CD4-positive, alpha-beta T cell treated with Interleukin-15 for 1 hour (primary cell): ENCODE data around the gene PKD1.
"Not testable (repeated sequence)": the region's sequence is repeated elsewhere in the genome, so short reads cannot be mapped to it uniquely, and the experiment has no call there.

Source experiments
- DNase-seq: peaks from one replicate; pipeline ENCODE4 v3.0.0-alpha.2; 2020

Gene PKD1

DNA sequence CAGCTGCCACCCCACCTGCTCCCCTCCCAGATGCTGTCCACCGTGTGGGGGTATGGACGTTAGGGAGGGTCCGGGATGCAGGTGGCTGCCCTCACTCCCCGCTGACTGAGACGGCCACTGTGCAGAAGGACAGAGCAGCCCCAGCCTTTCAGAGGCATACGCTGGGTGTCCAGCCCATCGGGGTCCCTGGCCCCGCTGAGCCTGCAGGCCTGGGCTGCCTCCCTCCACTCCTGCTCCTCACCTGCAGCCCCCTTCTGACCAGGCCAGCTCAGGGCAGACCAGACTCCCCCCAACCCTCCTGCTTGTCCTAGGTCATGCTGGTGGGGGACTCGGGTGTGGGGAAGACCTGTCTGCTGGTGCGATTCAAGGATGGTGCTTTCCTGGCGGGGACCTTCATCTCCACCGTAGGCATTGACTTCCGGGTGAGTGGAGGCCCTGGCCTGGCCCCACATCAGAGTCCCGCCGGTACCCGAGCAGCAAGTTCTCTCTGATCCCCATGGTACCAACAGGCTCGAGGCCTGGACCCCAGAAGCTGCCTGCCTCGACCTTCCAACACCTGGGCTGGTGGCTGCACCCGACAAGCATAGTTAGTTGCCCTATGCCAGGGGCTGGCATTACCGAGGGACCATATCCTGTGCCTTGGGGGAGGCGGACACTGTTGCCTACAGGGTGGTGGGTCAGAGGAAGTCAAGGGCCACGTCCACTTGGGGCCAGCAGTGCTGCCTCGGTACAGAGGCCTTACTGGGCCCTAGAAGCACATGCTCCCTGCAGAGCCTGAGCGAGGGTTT is 14.1 kb upstream of the PKD1 start:
- no peak for DNase-seq

- no peak for DNase-seq
Observed at GRCh38 chr16:2148714-2149629, 13.3 kb upstream of the PKD1 start.

- peak; percentile 42 for DNase-seq
Observed at GRCh38 chr16:2147981-2148671, 12.4 kb upstream of the PKD1 start, which contains the start of gene RAB26. RAB26 (plus strand) TSS chr16:2148625; CDS start chr16:2148784, 159 bp downstream.

DNA sequence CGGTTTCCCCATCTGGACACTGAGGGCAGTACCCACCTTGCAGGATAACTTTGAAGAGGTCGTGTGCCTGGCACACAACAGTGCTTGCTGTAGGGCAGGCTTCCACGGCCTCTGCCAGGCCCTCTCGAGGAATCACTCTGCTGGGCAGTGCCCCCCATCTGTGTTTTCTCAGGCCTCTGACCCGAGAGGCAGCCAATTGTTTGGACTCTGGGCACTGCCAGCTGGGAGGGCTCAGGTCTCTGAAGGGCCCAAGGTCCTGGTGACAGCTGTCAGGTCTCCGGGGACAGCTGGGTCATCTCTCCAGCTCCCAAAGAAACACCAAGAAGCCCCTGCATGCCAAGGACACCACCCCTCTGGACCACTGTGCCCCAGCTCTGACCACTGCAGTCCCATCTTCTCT is 11.7 kb upstream of the PKD1 start:
- DNase-seq = no peak

DNA sequence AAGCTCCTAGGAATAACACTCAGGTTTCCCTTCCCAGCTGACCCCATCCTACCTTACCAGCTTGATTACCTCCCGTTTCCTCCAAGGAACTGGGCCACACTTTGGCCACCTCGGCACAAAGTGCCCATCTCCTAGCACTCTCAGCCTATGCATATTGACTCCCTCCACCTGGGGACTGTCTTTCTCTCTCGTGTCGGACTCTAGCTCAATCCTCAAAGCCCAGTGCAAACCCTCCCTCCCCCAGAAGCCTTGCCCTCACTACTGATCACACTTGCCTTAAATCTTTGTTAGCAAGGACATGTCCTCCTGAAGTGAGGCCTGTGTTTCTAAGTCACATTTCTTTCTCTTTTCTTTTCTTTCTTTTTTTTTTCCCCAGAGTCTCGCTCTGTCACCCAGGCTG is 10.1 kb upstream of the PKD1 start:
- DNase-seq = no peak

DNA sequence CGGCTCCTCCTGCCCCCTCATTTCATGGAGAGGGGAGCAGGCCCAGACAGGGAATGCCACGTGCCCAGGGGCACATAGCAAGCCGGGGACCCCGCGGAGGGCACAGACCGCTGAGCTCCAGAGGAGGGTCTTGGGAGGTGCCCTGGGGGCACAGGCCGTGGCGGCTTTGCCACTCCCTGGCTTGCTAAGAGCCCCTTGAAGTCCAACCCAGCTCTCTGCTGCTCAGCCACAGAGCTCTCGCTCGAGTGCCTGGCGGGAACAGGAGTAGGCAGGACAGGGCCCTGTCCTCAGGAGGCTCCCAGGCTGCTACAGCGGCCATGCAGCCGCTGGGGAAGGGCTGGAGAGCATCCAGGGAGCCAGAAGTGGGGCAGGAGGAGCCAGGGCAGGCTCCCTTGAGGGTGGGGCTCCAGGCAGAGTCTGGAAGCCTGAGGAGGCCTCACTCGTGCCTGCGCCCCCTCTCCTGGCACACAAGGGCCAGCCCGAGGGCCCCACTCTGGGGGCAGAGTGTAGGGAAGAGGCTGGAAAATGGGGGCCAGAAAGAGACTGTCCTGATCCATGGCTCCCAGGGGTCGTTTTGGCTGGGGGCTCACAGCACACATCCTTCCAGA is 8.3 kb upstream of the PKD1 start:
- DNase-seq = no peak

DNA sequence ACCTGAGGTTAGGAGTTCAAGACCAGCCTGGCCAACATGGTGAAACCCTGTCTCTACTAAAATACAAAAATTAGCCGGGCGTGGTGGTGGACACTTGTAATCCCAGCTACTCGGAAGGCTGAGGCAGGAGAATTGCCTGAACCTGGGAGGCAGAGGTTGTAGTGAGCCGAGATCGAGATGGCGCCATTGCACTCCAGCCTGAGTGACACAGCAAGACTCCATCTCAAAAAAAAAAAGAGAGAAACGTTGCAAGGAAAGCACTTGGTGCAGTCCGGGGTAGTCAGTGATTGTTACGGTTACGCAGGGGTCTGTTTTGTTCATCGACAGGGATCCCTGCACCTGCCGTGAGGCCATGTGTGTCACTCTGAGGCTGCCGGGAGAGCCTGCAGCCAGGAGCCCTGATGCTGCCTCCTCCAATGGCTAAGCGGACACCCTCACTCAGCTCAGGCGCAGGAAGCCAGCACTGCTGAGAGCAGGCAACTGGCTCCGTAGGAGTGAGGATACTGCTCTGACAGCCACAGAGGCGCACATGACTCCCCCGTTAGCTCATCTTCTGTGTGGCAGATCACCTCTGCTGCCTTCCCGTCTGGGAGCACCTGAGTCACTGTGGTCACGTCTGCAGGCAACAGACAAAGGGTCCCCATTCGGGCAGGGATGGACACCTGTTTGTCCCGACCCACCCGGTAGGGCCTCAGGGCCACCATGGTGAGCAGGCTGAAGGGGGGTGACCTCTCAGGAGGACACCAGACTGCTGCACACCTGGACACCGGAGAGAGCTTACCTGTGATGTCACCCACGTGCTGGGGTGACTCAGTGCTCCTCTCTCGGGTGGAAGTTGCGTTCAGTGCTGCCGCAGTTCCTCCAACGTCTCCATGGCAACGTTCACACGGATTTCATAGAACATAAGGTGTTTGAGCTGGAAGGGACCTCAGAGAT is 7.5 kb upstream of the PKD1 start:
- DNase-seq = no peak

GRCh38 chr16:2135071-2135470 is 627 bp downstream of the PKD1 start:
- not testable (repeated sequence) for DNase-seq

- not testable (repeated sequence) for DNase-seq
Observed at GRCh38 chr16:2133797-2134196, 1.9 kb downstream of the PKD1 start.

GRCh38 chr16:2129890-2130447 is 5.7 kb downstream of the PKD1 start:
- not testable (repeated sequence) for DNase-seq

GRCh38 chr16:2129251-2129650 is 6.4 kb downstream of the PKD1 start:
- DNase-seq = not testable (repeated sequence)

GRCh38 chr16:2127630-2128280 is 7.9 kb downstream of the PKD1 start:
- peak; percentile 53 for DNase-seq

DNA sequence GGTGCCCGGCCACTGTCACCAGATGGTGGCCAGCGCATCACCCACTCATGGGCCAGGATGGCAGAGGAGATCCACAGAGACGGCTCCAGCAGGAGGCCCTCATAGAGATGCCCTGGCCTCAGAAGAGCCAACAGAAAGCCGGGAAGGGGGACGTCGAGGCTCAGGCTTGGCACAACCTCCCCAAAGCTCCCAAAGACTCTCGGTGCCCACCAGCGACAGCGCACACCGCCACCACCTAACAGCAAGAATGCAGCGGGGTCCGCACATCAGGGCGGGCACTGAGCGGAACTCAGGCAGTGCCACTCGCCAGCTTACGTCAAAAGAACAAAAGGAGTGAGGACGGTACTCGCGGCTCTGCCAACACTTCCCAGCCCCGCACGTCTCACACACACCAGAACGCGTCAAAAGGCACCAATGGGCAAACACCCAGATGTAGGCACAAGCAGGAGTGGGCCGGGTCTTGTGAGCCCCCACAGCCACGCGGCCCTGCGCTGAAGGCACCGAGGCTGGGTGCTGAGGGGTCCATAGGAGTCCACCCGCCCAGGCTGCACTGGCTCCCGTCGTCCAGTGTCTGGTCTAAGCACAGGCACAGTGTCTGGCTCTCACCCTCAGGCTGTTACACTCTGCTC is 8.7 kb downstream of the PKD1 start:
- DNase-seq = not testable (repeated sequence)

DNA sequence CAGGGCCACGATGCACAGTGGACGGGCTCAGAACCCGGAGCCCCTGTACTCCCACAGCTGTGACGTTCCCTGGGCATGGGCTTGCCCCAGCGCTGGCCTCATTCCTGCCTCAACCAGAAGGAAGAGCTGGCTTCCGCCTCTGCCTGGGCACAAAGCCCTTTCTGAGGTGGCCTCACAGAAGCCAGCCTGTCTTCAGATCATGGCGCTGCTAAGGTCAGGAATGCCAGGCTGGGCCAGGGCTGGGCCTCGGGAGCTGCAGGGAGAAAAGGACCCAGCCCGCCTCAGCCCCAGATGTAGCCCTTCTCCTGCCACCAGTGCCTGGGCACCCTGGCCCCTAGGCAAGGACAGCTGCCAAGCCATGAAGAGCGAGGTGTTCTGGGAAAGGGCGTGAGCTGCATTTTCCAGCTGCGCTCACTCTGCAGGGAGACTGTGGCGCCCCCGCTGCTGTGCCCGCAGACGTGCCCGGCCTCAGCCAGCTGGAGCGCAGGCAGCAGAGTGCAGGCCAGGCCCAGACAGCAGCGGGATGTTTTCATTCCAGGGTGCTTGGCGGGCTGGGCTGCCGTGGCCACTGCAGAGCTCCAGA is 9.4 kb downstream of the PKD1 start:
- DNase-seq = not testable (repeated sequence)

- not testable (repeated sequence) for DNase-seq
Observed at GRCh38 chr16:2125609-2126008, 10.1 kb downstream of the PKD1 start.

DNA sequence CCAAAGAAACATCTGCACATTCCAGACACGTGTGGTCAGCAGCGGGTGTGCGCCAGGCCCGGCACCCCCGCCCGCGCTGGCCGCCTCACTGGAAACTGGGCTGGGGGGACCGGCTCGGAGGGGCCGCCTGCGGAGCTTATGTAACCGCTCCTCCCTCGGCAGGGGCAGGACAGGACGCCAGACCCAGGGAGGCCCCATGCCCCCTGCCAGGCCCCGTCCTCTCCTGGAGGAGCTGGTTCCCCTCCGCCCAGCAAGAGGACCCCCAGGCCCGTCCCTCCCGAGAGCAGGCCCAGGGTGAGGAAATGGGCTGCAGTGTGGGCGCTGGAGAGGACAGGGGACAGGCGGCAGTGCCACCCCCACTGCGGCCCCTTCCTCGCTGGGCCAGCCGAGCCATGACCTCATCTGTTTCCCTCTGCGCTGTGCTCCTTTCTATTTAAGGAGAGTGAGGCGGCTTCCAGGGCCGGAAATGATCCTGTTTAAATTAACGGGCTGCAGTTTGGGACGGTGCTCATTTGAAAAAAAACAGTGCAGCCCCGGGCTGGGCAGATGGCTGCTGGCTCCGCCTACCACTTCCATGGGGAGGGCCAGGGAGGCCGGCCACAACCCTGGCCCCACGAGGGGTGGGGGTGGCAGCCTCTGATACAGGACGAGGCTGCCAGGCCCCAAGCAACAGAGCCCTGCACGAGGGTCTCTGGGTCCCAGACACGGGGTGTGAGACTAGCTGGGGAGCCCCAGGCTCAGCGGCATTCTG is 10.8 kb downstream of the PKD1 start:
- not testable (repeated sequence) for DNase-seq

DNA sequence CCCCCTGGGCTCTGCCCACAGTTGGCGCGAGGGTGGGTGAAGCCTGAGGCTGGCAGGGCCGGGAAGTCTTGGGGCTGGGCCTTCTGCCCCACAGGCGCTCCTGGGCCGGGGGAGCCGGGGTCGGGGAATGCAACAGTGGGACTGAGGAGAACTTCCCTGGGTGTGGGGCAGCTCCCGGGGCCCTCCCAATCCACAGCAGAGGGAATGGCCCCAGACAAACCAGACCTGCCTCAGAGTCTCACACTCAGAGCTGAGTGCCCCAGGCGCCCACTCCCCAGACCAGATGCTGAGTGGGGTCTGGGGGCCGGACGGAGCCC is 11.4 kb downstream of the PKD1 start:
- not testable (repeated sequence) for DNase-seq

- not testable (repeated sequence) for DNase-seq
Observed at GRCh38 chr16:2123706-2124376, 11.9 kb downstream of the PKD1 start.
